T-helper 2 cell (primary cell): ENCODE results near the gene MLF2.

ENCODE experiments used
- DNase-seq, 5 experiments: peaks; one replicate each; pipeline versions ENCODE4 v3.0.0 to v3.0.0-alpha.2; 2012 to 2022

Gene MLF2

GRCh38 chr12:6778217-6778573 lies 25.3 kb upstream of the MLF2 start:
- no peak for DNase-seq

GRCh38 chr12:6777386-6777785 lies 24.4 kb upstream of the MLF2 start:
- DNase-seq, result no peak

GRCh38 chr12:6775185-6776174 lies 22.5 kb upstream of the MLF2 start:
- no peak for DNase-seq

- DNase-seq, result peak in 1 of 5 experiments; percentile 83
These were observed 21.6 kb upstream of the MLF2 start for GRCh38 chr12:6774499-6775062.

GRCh38 chr12:6773590-6774351 lies 20.8 kb upstream of the MLF2 start:
- no peak for DNase-seq

- DNase-seq, result no peak
These were observed 20.0 kb upstream of the MLF2 start for GRCh38 chr12:6772726-6773589.

GRCh38 chr12:6772331-6772695 lies 19.4 kb upstream of the MLF2 start, which contains the start of gene LAG3:
Gene LAG3, plus strand, starts transcription at chr12:6772520. Its CDS starts 333 bp downstream, at chr12:6772853.
- DNase-seq, result no peak

GRCh38 chr12:6771509-6772330 lies 18.8 kb upstream of the MLF2 start:
- no peak for DNase-seq

GRCh38 chr12:6771091-6771495 lies 18.2 kb upstream of the MLF2 start:
- DNase-seq, result no peak

- no peak for DNase-seq
These were observed 17.7 kb upstream of the MLF2 start for GRCh38 chr12:6770600-6770999.

GRCh38 chr12:6770094-6770493 lies 17.2 kb upstream of the MLF2 start:
- DNase-seq, result no peak

GRCh38 chr12:6769666-6770065 lies 16.7 kb upstream of the MLF2 start:
- DNase-seq, result no peak

GRCh38 chr12:6768990-6769389 lies 16.0 kb upstream of the MLF2 start:
- DNase-seq, result no peak

- no peak for DNase-seq
These were observed 15.5 kb upstream of the MLF2 start for GRCh38 chr12:6768437-6768914.

- DNase-seq, result no peak
These were observed 14.7 kb upstream of the MLF2 start for GRCh38 chr12:6767353-6768319.

- DNase-seq, result peak in 3 of 5 experiments; percentile 39 to 58 (median 40)
These were observed 13.9 kb upstream of the MLF2 start for GRCh38 chr12:6766651-6767349.

GRCh38 chr12:6765634-6766581 lies 13.0 kb upstream of the MLF2 start, which contains the start of gene PTMS:
Gene PTMS, plus strand, starts transcription at chr12:6766363. Its CDS starts 343 bp downstream, at chr12:6766706.
- peak in 1 of 5 experiments; percentile 30 for DNase-seq

GRCh38 chr12:6765048-6765633 lies 12.2 kb upstream of the MLF2 start:
- DNase-seq, result no peak
